ENCODE measurements around the gene CDK19. TPM values are rescaled to one million over a fixed set of nuclear protein-coding genes. Genes with fewer than 3 reads are reported as not detected.

The CDK19 gene
- total and polyA plus RNA-seq, 2 of the 13 experiments (the other 11 are each of a cell fraction or from before 2014, with no cell fraction given): 13.4 to 27.0 TPM

GRCh38 chr6:110746680-110747079 lies 68.6 kb downstream of the CDK19 start (continued):
- TF ChIP-seq, protein P1, sequence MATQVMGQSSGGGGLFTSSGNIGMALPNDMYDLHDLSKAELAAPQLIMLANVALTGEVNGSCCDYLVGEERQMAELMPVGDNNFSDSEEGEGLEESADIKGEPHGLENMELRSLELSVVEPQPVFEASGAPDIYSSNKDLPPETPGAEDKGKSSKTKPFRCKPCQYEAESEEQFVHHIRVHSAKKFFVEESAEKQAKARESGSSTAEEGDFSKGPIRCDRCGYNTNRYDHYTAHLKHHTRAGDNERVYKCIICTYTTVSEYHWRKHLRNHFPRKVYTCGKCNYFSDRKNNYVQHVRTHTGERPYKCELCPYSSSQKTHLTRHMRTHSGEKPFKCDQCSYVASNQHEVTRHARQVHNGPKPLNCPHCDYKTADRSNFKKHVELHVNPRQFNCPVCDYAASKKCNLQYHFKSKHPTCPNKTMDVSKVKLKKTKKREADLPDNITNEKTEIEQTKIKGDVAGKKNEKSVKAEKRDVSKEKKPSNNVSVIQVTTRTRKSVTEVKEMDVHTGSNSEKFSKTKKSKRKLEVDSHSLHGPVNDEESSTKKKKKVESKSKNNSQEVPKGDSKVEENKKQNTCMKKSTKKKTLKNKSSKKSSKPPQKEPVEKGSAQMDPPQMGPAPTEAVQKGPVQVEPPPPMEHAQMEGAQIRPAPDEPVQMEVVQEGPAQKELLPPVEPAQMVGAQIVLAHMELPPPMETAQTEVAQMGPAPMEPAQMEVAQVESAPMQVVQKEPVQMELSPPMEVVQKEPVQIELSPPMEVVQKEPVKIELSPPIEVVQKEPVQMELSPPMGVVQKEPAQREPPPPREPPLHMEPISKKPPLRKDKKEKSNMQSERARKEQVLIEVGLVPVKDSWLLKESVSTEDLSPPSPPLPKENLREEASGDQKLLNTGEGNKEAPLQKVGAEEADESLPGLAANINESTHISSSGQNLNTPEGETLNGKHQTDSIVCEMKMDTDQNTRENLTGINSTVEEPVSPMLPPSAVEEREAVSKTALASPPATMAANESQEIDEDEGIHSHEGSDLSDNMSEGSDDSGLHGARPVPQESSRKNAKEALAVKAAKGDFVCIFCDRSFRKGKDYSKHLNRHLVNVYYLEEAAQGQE (IDR thresholded peaks at IDR 0.05; ENCODE audit: borderline replicate concordance in 1 of 2, low read depth in 1 of 2, low read length in 2 of 2): no peak
- no peak for TF ChIP-seq FOXP1 (IDR thresholded peaks at IDR 0.05)
- peak; percentile 29; the same call in 1 of the 2 replicates for TF ChIP-seq FOXP1 (CRISPR knock-in tag; IDR thresholded peaks at IDR 0.05)
- no peak for TF ChIP-seq YY1 (IDR thresholded peaks at IDR 0.05; ENCODE audit: insufficient read depth, insufficient replicate concordance, low read depth, low read length)
- TF ChIP-seq ZNF672 (CRISPR knock-in tag; IDR thresholded peaks at IDR 0.05): no peak
- no peak for TF ChIP-seq RBM39 (IDR thresholded peaks at IDR 0.05; ENCODE audit: low read depth, low read length, poor library complexity, severe bottlenecking)
- no peak for TF ChIP-seq ZNF598 (CRISPR knock-in tag; IDR thresholded peaks at IDR 0.05; ENCODE audit: borderline replicate concordance)
- TF ChIP-seq, protein P2, sequence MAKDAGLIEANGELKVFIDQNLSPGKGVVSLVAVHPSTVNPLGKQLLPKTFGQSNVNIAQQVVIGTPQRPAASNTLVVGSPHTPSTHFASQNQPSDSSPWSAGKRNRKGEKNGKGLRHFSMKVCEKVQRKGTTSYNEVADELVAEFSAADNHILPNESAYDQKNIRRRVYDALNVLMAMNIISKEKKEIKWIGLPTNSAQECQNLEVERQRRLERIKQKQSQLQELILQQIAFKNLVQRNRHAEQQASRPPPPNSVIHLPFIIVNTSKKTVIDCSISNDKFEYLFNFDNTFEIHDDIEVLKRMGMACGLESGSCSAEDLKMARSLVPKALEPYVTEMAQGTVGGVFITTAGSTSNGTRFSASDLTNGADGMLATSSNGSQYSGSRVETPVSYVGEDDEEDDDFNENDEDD (CRISPR knock-in tag; IDR thresholded peaks at IDR 0.05; ENCODE audit: borderline replicate concordance): no peak
- no peak for TF ChIP-seq FOSL2 (CRISPR knock-in tag; IDR thresholded peaks at IDR 0.05)
- TF ChIP-seq ZFP37 (CRISPR knock-in tag; IDR thresholded peaks at IDR 0.05; ENCODE audit: borderline replicate concordance): no peak
- no peak for TF ChIP-seq ZNF660 (CRISPR knock-in tag; IDR thresholded peaks at IDR 0.05; ENCODE audit: borderline replicate concordance, low read depth)
- TF ChIP-seq ZSCAN29 (CRISPR knock-in tag; conservative IDR thresholded peaks at IDR 0.05): peak; percentile 90
- 0 out of 2 replicates have a peak, but pooled peaks have one; percentile 11 for TF ChIP-seq NR2F6 (IDR thresholded peaks at IDR 0.05)
- TF ChIP-seq NR2F6 (CRISPR knock-in tag; IDR thresholded peaks at IDR 0.05): 0 out of 2 replicates have a peak, but pooled peaks have one; percentile 20
- TF ChIP-seq, protein P3, sequence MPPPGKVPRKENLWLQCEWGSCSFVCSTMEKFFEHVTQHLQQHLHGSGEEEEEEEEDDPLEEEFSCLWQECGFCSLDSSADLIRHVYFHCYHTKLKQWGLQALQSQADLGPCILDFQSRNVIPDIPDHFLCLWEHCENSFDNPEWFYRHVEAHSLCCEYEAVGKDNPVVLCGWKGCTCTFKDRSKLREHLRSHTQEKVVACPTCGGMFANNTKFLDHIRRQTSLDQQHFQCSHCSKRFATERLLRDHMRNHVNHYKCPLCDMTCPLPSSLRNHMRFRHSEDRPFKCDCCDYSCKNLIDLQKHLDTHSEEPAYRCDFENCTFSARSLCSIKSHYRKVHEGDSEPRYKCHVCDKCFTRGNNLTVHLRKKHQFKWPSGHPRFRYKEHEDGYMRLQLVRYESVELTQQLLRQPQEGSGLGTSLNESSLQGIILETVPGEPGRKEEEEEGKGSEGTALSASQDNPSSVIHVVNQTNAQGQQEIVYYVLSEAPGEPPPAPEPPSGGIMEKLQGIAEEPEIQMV (CRISPR knock-in tag; IDR thresholded peaks at IDR 0.05; ENCODE audit: low read depth): no peak
- no peak for TF ChIP-seq NR1H2 (CRISPR knock-in tag; IDR thresholded peaks at IDR 0.05; ENCODE audit: borderline replicate concordance, low read depth)
- TF ChIP-seq SOX13 (IDR thresholded peaks at IDR 0.05): peak; percentile 82
- peak in 1 of 2 experiments; percentile 99; a peak in 2 of 4 replicates for TF ChIP-seq SOX13 (CRISPR knock-in tag; conservative IDR thresholded peaks at IDR 0.05 in 1 of 2, IDR thresholded peaks at IDR 0.05 in 1 of 2)
- peak; percentile 87 for TF ChIP-seq GATAD2A (CRISPR knock-in tag; IDR thresholded peaks at IDR 0.05)
- TF ChIP-seq, protein P4, sequence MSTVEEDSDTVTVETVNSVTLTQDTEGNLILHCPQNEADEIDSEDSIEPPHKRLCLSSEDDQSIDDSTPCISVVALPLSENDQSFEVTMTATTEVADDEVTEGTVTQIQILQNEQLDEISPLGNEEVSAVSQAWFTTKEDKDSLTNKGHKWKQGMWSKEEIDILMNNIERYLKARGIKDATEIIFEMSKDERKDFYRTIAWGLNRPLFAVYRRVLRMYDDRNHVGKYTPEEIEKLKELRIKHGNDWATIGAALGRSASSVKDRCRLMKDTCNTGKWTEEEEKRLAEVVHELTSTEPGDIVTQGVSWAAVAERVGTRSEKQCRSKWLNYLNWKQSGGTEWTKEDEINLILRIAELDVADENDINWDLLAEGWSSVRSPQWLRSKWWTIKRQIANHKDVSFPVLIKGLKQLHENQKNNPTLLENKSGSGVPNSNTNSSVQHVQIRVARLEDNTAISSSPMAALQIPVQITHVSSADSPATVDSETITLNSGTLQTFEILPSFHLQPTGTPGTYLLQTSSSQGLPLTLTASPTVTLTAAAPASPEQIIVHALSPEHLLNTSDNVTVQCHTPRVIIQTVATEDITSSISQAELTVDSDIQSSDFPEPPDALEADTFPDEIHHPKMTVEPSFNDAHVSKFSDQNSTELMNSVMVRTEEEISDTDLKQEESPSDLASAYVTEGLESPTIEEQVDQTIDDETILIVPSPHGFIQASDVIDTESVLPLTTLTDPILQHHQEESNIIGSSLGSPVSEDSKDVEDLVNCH (CRISPR knock-in tag; IDR thresholded peaks at IDR 0.05): no peak
- peak; percentile 99 for TF ChIP-seq ZSCAN20 (CRISPR knock-in tag; IDR thresholded peaks at IDR 0.05; ENCODE audit: borderline replicate concordance)
- TF ChIP-seq ZNF329 (CRISPR knock-in tag; IDR thresholded peaks at IDR 0.05; ENCODE audit: low read depth): no peak
- TF ChIP-seq HDAC6 (IDR thresholded peaks at IDR 0.05; ENCODE audit: low read depth, low read length): no peak
- peak; percentile 62 for TF ChIP-seq FOXA3 (CRISPR knock-in tag; IDR thresholded peaks at IDR 0.05)

All from HepG2 (cell line).